ENCODE measurements around the gene DHX40.
A peak's percentile ranks its signal among the peaks of the same experiment; 100 is the strongest.
"Not testable (repeated sequence)": the region's sequence is repeated elsewhere in the genome, so short reads cannot be mapped to it uniquely, and the experiment has no call there.

Gene DHX40

DNA sequence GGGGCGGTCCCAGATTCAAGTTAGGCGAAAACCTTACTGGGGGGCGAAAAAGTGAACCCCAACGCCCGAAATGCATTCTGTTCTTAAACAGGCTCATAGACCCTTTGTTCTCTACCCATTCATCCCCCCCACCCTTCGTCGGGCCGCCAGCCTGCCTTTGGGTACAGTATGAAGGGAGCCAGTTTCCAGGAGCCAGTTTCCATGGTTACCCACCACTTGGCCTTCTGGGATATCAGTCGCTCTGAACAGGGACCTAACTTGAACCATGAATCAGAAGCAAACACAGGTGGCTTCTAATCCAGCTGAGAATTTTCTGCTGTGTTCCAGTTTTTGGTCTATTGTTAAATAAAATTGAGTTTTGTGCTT is 532 bp downstream of the DHX40 start:
- DNase-seq: no peak

DNA sequence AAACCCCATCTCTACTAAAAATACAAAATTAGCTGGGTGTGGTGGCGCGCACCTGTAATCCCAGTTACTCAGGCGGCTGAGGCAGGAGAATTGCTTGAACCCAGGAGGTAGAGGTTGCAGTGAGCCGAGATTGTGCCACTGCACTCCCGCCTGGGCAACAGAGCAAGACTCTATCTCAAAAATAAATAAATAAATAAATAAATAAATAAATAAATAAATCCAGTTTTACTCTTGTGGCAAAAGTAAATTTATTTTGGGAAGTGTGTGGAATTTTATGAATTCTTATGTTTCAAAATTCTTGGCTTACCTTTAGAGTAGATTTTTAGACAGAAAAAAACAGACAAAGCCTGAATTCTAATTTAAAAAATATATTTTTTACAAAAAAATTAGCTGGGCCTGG is 3.7 kb downstream of the DHX40 start:
- DNase-seq: not testable (repeated sequence)

DNA sequence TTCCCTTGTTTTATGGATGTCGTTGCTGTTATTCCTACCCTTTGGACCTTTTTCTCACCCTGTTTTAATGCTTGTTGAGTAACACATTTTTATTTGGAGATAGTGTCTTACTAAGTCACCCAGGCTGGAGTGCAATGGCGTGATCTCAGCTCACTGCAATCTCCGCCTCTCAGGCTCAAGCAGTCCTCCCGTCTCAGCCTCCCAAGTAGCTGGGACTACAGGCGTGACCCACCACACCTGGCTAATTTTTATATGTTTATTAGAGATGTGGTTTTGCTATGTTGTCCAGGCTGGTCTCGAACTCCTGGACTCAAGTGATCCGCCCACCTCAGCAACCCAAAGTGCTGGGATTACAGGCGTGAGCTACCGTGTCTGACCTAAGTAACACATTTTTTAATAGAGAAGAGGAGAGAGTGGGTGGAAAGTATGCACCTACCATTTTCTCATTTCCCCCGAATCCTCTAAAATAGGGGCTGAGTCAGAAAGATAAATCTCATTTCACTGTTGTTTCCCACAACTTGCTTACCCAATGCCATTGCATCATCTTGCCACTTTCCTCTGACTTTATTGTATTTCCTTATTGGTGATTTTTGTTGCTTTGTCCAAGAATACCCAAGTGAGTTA is 7.0 kb downstream of the DHX40 start:
- no peak for DNase-seq

DNA sequence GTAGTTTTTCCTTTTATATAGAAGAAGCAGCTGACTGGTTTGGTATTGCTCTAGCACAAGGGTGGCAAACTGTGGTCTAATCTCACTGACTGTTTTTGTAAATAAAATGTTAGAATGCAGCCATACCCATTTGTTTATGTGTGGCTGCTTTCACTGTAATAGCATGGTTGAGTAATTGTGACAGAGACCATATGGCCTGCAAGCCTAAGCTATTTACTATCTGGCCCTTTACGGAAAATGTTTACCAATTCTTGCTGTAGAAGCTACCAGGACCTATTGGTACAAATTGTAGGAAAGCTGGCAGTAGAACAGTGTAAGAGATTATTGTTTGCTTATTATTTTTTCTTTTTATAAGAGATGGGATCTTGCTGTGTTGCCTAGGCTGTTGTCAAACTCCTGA is 18.8 kb downstream of the DHX40 start:
- not testable (repeated sequence) for DNase-seq

DNA sequence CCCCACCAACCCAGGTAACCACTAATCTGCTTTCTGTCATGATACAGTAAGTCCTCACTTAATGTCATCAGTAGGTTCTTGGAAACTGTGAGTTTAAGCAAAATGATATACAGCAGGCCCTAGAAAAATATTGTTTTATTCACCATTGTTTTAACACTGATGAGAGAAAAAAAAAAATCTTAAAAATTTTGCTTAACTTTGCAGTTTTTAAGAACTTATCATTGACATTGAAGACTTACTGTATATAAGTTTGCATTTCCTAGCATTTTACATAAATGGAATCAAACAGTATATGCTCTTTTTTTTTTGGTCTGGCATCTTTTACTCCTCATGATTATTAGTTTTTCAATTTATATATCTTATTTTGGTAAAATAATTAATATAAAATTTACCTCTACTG is 34.8 kb downstream of the DHX40 start:
- DNase-seq: no peak

DNA sequence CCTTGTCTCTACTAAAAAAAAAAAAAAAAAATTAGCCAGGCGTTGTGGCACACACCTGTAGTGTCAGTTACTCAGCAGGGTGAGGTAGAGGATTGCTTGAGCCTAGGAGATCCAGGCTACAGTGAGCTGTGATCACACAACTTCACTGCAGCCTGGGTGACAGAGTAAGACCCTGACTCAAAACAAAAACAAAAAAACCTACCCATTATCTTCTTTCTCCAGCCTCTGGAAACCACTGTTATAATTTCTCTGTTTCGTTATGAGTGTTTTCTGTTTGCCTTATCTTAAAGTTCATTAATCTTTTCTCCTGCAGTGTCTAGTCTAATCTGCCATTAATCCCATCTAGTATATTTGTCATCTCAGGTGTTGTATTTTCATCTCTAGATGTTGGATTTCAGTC is 35.7 kb downstream of the DHX40 start:
- DNase-seq: no peak

DNA sequence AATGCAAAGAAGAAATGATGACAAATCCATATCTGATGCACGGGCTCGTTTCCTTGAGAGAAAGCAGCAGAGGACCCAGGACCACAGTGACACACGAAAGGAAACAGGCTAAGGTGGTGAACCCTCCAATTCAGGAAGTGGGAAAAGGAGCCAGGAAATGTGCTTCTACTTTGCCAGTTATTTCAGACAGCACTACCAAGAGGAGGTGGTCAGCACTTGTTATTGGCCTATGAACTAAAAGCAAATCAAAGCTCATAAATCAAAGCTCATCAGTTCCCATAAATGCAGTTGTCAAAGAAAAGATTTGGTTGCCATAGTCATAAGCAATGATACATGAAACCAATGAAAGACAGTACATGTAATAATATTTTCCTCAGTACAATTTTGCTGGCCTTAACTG is 41.7 kb downstream of the DHX40 start:
- no peak for DNase-seq

DNA sequence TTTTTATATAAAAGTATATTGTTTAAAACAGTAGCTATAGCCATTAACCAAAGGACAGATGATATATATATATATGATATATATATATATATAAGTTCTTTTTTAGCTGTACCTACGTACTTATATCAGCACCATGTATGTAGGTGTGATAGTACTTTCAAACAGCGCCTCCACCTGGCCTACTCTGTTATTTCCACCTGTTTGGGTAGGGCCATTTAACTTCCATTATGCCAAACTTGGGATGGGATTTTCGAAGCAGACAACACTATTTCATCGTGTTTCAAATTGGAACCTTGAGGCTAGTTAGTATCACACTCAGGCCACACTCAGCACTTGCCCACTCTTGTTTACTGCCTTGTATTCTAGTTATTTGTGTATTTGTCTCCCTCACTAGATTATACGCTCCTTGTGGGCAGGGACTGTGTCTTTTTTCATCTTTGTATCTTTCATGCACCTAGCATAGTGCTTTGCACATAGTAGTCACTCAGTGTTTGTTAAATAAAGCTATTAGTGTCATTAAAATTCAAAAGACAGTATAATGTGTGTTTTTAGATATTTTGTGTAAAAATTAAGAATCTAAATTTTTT is 42.5 kb downstream of the DHX40 start:
- DNase-seq: no peak

DNA sequence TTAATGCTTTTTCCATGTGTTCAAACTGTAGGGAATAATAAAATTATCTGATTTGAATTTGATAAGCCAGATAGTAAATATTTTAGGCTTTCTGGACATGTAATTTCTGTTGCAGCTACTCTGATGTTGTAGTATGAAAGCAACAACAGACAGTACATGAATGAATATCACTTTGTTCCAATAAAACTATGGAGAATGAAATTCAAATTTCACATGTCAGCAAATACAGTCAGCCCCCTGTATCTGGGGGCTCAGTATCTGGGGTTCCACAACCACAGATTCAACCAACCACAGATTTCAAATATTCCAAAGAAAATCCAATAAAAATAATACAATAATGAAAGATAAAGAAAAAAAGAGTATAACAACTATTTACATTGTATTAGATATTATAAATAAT is 46.1 kb downstream of the DHX40 start:
- DNase-seq: no peak

DNA sequence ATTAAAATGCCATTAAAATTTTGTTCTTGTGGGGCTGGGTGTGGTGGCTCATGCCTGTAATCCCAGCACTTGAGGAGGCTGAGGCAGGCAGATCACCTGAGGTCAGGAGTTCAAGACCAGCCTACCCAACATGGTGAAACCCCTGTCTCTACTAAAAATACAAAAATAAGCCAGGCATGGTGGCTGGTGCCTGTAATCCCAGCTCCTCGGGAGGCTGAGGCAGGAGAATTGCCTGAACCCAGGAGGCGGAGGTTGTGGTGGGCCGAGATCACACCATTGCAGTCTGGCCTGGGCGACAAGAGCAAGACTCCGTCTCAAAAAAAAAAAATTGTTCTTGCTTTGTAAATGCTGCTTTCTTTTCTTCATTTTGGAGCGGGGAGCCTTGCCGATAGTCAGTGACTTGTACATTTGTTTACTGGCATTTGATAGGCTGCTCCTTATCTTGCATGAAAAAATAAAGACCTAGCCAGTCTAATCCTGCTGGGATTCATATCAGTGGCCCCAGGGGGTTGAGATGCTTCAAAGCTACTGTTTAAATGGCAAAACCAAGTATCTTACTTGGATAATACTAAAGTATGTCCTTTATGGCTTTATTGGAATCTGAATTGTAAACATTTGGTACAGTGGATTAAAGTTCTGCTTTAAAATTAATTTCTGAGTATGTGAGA is 51.0 kb downstream of the DHX40 start:
- DNase-seq: no peak

DNA sequence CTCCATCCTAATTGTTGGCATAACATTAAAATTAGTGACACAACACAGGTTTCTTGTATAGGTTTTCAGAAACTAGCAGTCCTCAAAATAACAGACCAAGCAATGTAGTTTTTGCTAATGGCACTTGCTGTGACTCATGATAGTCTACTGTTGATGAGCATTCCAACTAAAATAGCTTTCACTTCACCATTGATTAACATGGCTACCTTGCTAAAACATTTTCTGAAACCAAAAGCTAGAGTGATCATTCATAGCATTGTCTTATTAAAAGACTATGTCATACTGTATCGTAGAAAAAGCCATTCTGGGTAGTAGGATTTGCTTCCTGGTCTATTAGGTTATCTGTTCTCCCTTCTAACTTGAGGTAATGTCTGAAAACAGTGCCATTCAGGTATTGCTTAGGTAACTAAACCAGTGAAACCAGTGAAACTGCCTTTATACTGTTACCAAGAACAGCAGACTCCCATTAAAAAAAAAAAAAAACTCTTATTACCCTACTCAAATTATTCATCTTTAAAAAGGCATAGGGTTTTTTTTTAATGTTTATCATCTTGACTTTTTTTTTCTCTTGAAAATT is 51.8 kb downstream of the DHX40 start:
- DNase-seq: no peak

DNA sequence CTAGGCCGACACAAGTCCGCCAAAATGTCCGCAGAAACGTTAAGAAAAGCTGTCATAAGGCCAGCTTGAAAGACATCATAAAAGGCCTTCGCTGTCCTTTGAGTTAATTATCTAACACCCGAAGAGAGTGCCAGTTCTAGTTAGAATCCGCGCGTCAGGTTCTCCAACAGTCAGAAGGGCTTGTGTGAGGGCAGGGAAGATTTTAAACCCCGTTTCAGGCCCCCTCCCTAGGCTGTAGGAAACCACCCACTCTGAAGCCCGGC is 53.6 kb downstream of the DHX40 start:
- no peak for DNase-seq

DNA sequence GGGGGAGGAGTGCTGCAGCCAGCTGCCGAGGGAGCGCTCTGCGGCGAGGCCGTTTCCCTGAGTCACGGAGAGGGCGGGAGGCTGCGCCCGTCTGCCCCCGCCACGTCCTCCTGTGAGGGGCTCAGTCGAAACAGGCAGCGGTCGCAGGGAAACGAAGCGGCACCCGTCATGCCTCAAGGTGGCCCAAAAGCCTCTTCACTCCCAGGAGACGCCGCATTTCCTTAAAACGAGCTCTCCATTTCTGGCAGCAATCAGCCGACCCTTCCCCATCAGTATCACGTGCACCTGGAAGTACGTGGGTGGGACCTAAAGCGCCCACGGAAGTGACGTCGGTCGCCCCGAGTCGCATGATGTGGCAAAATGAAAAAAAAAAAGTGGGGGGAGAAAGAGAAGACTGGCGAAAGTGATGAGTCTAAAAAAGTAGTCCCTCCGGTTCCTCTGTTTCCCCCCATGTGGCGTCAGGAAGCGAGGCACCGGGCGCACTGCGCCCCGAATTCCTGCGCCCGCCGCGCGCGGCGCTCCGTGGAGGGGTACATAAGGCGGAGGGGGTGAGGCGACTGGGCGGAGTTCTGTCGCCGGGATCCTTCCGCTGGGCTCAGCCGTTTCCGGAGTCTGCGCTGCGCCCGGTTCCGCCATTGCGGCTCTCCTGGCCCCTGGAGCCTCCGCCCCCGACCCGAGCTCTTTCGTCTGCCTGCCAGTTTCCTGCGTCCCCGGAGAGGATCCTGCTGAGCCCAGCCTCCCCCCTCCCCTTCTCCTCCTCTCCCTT is 54.1 kb downstream of the DHX40 start, which contains the start of gene CLTC:
CLTC (plus strand) TSS at position 598 of the 766 bp plus-strand sequence. CDS start 237 bp downstream, outside the sequence.
- DNase-seq: peak; percentile 81

DNA sequence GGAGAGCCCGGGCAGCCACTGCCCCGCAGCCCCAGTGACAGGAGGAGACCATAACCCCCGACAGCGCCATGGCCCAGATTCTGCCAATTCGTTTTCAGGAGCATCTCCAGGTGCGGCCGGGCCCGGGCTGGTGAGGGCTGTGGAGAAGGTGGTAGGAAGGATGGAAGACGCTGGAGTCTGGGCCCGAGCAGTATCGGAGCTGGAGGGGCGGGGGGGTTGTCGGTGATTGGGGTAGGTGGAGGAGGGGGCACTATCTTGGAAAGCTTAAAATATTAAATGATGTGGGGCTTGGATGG is 54.6 kb downstream of the DHX40 start:
- no peak for DNase-seq

DNA sequence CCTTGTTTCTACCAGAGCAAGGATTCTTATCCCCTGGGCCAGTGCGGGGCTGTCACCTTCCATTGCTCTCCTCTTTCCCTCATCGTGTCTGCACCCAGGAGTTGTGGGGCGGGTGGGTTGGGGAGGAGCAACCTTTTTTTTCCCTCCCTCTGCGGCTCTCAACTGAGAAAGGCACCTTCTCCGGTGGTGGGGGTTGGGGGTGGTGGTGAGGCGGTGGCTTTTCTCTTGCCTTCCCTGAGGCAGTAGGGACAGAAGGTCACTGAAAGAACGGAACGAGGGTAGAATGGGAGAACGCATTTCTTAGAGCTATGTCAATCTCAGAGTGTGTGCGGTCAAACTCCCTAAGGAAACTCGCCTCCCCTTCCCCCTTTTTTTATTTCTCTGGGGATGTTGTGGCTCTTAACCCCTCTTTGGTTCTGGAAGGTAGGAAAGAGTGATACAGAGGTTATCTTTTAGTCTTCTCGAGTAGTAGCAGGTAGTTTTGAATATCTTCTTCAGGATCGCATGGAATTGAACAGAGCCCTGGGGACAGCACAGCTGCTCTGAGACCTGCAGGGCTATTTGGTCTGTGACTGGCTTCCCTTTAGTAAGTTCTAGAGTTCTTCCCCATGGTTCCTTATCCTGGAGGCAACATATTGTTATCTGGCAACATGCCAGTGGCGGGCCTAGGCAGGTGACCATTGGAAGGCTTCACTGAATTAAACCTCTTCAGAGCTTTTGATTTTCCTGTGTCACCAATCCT is 55.3 kb downstream of the DHX40 start:
- DNase-seq: no peak

DNA sequence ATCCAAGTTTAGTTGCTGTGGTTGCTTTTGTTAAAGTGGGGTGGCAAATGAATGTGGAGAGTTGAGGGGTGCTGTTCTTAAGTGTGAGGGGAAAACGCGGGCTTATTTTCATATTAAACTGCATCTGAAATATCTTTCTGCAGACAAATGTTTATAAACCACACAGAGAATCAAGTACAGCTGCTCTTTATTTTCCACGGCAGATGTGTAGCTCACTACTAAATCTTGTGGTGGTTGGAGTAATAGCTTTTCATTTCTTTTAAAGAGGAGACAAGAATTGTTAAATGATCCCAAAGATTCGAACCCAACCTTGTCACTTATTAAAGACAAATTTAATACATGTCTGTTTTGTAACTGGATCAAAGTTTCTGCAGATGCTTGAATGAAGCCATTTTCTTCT is 56.4 kb downstream of the DHX40 start:
- no peak for DNase-seq

DNA sequence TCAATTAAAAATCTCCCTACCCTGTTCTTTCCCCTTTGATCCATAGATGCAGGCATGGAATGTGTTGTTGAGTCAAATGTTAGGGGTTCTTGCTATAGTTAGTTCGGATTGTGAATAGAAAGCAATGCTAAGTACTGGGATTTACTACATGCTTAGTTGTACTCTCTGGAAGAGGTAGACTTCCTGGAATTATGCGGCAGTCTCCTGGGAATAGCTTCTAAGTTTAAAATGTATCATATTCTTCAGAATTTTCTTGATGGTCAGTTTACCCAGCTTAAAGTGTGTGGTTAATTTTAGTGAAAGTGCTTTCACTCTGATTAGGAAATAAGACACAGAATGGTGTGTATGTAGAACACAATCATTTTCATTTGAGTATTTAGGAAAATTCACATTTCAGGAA is 57.7 kb downstream of the DHX40 start:
- DNase-seq: no peak

DNA sequence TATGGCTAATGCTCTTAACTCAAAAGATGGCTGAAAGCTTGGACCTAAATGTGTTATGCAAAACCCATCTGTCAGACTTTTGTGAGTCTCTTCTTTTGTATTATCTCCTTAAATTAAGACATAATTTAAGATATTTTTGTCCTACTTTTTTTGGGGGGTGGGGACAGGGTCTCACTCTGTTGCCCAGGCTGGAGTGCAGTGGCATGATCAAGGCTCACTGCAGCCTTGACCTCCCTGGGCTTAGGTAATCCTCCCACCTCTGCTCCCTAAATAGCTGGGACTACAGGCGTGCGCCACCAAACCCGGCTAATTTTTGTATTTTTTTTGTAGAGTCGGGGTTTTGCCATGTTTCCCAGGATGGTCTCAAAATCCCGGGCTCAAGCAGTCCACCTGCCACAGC is 61.3 kb downstream of the DHX40 start:
- no peak for DNase-seq

DNA sequence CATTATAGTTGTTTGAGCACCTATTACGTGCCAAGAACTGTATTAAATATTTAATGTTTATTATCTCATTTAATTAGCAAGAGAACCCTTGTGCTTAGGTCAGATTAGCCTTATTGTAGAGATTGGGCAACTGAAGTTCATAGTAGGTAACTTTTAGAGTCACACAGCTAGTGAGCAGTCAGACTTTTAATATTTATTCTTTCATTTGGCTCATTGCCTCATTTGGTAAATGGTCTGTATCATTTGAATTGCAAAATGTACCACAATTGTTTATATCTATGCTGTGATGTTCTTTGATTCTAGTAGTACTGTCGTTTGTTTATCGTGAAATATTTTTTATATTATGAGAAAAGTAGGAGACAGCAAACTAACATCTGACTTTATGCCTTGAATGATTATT is 61.9 kb downstream of the DHX40 start:
- DNase-seq: no peak

DNA sequence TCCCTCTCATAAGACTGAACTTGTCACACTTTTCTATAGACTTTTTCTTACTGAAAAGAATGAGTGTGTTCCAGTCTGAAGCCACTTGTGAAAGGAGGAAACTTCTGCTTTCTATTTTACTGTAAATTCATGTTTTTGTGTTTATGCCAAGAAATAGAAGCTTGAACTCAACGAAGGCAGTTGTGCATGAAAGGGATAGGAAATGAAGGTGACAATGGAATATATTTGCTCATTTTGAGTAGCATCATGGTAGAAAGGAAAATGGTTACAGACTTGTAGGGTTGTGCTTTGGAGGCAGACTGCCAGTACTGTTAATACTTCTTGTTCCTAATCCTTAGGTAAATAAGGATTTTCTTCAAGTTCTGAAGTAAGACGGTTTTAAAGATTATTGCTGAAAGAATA is 62.4 kb downstream of the DHX40 start:
- peak; percentile 23 for DNase-seq

DNA sequence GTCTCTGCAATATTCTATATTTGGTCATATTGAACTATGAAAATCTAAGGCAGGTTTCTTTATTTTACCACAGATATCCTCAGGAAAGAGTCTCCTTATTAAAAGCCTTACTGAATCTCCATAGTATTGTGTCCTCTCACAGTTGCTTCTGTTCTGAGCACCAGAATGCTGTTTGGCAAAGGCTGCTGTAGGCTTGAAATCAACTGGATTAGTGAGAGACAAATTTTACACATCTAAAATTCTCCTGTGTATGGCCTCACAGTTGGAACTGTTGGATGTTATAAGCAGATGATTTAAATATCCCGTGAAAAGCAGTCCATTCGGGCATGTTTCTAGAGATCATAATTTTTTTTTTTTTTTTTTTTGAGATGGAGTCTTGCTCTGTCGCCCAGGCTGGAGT is 63.8 kb downstream of the DHX40 start:
- no peak for DNase-seq

DNA sequence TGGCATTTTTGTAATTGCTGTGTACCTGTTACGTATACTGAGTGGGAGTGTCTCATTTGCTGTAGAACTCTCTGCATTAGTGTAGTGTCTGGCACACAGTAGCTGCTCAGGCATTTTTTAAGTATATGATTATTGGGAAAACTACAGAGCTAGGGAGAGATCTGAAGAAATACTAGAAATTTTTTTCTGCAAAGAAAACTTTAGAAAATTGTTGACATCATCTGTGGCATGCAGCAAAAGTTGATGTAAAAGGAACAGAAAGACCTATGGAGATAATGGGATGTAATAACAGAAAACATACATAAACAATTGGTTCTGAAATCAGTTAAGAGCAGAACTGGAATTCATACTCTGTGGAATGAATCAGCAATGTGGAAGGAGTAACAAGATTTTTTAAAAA is 65.9 kb downstream of the DHX40 start:
- no peak for DNase-seq

DNA sequence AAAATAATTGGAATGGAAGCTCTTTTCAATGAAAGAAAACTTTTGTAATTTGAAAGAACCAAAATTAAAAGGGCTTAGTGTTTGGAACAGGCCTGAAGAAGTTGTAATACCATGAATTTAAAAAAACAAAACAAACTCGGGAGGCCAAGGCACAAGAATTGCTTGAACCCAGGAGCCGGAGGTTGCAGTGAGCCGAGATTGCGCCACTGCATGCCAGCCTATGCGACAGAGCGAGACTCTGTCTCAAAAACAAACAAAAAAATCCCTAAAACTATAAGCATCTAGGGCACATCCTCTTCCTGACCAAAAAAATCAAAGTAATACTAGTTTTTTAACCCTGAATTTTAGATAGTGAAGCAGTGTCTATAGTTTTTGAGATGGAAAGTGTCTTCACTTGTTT is 67.0 kb downstream of the DHX40 start:
- no peak for DNase-seq
